ENCODE measurements around the gene SLC22A23.

GRCh38 chr6:3345836-3346235, 111.0 kb downstream of the SLC22A23 start:
- TF ChIP-seq CTCF (IDR thresholded peaks at IDR 0.05) (no peak), POLR2A (IDR thresholded peaks at IDR 0.05) (no peak), POLR2AphosphoS5 (IDR thresholded peaks at IDR 0.05) (no peak)
